HepG2 (cell line): ENCODE results near the gene POLN. TPM values are rescaled to one million over a fixed set of nuclear protein-coding genes. Genes with fewer than 3 reads are reported as not detected.

Experiments used
- CBX1 ChIP-seq: IDR thresholded peaks from one replicate; pipeline ENCODE4 v1.6.1; 2016; ENCODE audit warnings: antibody characterized with exemption, low read depth
- DR1 ChIP-seq: sonication (generic); formaldehyde crosslinking; IDR thresholded peaks from 2 replicates; pipeline ENCODE4 v1.8.0; 2021; ENCODE audit warnings: mild to moderate bottlenecking, missing genetic modification reagents, inconsistent platforms
- HNRNPH1 ChIP-seq: fragments of 200-400 bp; formaldehyde crosslinking; optimal IDR thresholded peaks from 2 replicates; pipeline ENCODE3; 2017; ENCODE audit warnings: mild to moderate bottlenecking, low read depth, low read length
- HNRNPUL1 ChIP-seq: fragments of 200-400 bp; formaldehyde crosslinking; IDR thresholded peaks from 2 replicates; pipeline ENCODE4 v1.6.1; 2017; ENCODE audit warnings: low read depth, mild to moderate bottlenecking, low read length, moderate library complexity
- HOXA7 ChIP-seq: sonication (generic); formaldehyde crosslinking; IDR thresholded peaks from 2 replicates; pipeline ENCODE4 v1.8.1; 2022; ENCODE audit warnings: mild to moderate bottlenecking, missing genetic modification reagents, moderate library complexity
- IRF9 ChIP-seq: sonication (generic); formaldehyde crosslinking; IDR thresholded peaks from 2 replicates; pipeline ENCODE4 v1.8.0; 2022; ENCODE audit warnings: missing genetic modification reagents, mild to moderate bottlenecking, borderline replicate concordance
- KDM1A ChIP-seq: IDR thresholded peaks from 2 replicates; pipeline ENCODE4 v1.6.1; 2016; ENCODE audit warnings: missing compliant biosample characterization
- MAF1 ChIP-seq: sonication (generic); formaldehyde crosslinking; IDR thresholded peaks from 2 replicates; pipeline ENCODE4 v1.5.0; 2020; ENCODE audit warnings: missing genetic modification reagents, borderline replicate concordance
- MXI1 ChIP-seq: IDR thresholded peaks from 3 replicates; pipeline ENCODE4 v1.6.1; 2012; ENCODE audit warnings: low read depth, low read length, inconsistent platforms, borderline replicate concordance
- NCOA1 ChIP-seq: sonication (generic); formaldehyde crosslinking; IDR thresholded peaks from 2 replicates; pipeline ENCODE4 v1.9.0; 2021; ENCODE audit warnings: missing genetic modification reagents
- PAWR ChIP-seq: sonication (generic); formaldehyde crosslinking; IDR thresholded peaks from 2 replicates; pipeline ENCODE4 v1.4.0; 2020; ENCODE audit warnings: missing genetic modification reagents, mild to moderate bottlenecking, borderline replicate concordance
- PITX1 ChIP-seq: sonication (generic); formaldehyde crosslinking; IDR thresholded peaks from 2 replicates; pipeline ENCODE4 v1.5.1; 2020; ENCODE audit warnings: mild to moderate bottlenecking, missing genetic modification reagents
- RFXAP ChIP-seq: sonication (generic); formaldehyde crosslinking; IDR thresholded peaks from 2 replicates; pipeline ENCODE4 v1.4.0; 2020; ENCODE audit warnings: missing genetic modification reagents, borderline replicate concordance
- ZFAT ChIP-seq: sonication (generic); formaldehyde crosslinking; conservative IDR thresholded peaks from 2 replicates; pipeline ENCODE4 v1.8.1; 2023; ENCODE audit warnings: missing genetic modification reagents, inconsistent platforms
- ZFP41 ChIP-seq: sonication (generic); formaldehyde crosslinking; IDR thresholded peaks from 2 replicates; pipeline ENCODE4 v1.4.0; 2020; ENCODE audit warnings: mild to moderate bottlenecking, missing genetic modification reagents, borderline replicate concordance
- ZNF318 ChIP-seq: sonication (generic); formaldehyde crosslinking; IDR thresholded peaks from 2 replicates; pipeline ENCODE4 v1.4.0; 2020; ENCODE audit warnings: mild to moderate bottlenecking, missing genetic modification reagents
- ZNF44 ChIP-seq: sonication (generic); formaldehyde crosslinking; IDR thresholded peaks from 2 replicates; pipeline ENCODE4 v1.5.1; 2020; ENCODE audit warnings: mild to moderate bottlenecking, missing genetic modification reagents
- ZNF496 ChIP-seq: sonication (generic); formaldehyde crosslinking; IDR thresholded peaks from 2 replicates; pipeline ENCODE4 v1.8.1; 2023; ENCODE audit warnings: mild to moderate bottlenecking, moderate library complexity, missing genetic modification reagents; ENCODE audit not compliant: insufficient replicate concordance
- ZNF543 ChIP-seq: sonication (generic); formaldehyde crosslinking; IDR thresholded peaks from 2 replicates; pipeline ENCODE4 v1.4.0; 2020; ENCODE audit warnings: mild to moderate bottlenecking, missing genetic modification reagents
- polyA plus RNA-seq, 8 experiments: library from polyadenylated mRNA; depleted of rRNA in 3 of 8; stranded (reverse) in 7 of 8; unstranded in 1 of 8; fragments of >200 nt; fragmentation: Illumina TruSeq in 4 of 8; extraction: Trizol in 4 of 8; gene quantifications; 2 replicates each; pipeline versions ENCODE4 v1.2.1 to v1.2.3, GENCODE V29; 2011 to 2016; ENCODE audit warnings: low read depth in 4 of 8, missing spikeins in 1 of 8, mixed read lengths in 1 of 8; ENCODE audit not compliant: insufficient read depth in 1 of 8
- total RNA-seq, 5 experiments: library from RNA; depleted of rRNA; stranded (reverse); fragments of >200 nt; fragmentation: Illumina TruSeq; extraction: Trizol; gene quantifications; 2 replicates each; pipeline ENCODE4 v1.2.3, GENCODE V29; 2016; ENCODE audit warnings: low read depth in 1 of 5

The POLN gene
- total and polyA plus RNA-seq, 2 of the 13 experiments (the other 11 are each of a cell fraction or from before 2014, with no cell fraction given) = 0.93 to 1.5 TPM

GRCh38 chr4:2041239-2042130 is 200.4 kb downstream of the POLN start (continued):
- TF ChIP-seq ZFAT (CRISPR knock-in tag) (no peak), DR1 (CRISPR knock-in tag) (no peak), IRF9 (CRISPR knock-in tag) (no peak), HNRNPH1 (no peak), ZNF543 (CRISPR knock-in tag) (no peak), HOXA7 (CRISPR knock-in tag) (no peak), MXI1 (peak; percentile 25; the same call in 1 of the 3 replicates), KDM1A (peak; percentile 69; the same call in 1 of the 2 replicates), NCOA1 (no peak), PAWR (CRISPR knock-in tag) (no peak), RFXAP (CRISPR knock-in tag) (no peak), ZNF44 (CRISPR knock-in tag) (no peak), MAF1 (no peak), ZNF496 (CRISPR knock-in tag) (no peak), ZFP41 (CRISPR knock-in tag) (no peak), CBX1 (no peak), ZNF318 (CRISPR knock-in tag) (no peak), HNRNPUL1 (no peak), PITX1 (CRISPR knock-in tag) (0 out of 2 replicates have a peak, but pooled peaks have one; percentile 10)
